HG02588 (cell line): ENCODE data around the gene MGMT.

ENCODE experiments used
- ATAC-seq: cut with Tn5 transposase; IDR thresholded peaks from one replicate; pipeline ENCODE4 v1.9.1; 2021; ENCODE audit warnings: mild to moderate bottlenecking, moderate library complexity; ENCODE audit not compliant: unreplicated experiment

The MGMT gene

DNA sequence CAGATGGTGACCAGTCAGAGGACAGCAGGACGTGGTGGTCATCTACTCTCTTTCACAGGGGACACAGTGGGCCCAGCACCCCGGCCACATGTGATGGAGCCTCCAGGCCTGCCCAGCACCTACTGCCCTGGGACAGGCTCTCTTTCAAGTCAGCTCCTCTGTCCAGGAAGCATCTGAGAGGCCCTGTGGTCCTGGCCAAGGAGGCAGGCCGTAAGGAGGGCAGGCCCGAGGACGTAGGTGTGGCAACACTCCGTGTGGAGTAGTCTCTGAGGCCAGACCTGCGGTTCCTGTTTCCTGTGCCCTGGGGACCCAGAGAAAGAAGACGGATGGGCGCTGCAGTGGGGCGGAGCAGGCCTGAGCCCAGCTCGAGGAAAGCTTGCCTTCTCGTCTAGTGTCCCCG, 317.9 kb downstream of the MGMT start:
- no peak for ATAC-seq

DNA sequence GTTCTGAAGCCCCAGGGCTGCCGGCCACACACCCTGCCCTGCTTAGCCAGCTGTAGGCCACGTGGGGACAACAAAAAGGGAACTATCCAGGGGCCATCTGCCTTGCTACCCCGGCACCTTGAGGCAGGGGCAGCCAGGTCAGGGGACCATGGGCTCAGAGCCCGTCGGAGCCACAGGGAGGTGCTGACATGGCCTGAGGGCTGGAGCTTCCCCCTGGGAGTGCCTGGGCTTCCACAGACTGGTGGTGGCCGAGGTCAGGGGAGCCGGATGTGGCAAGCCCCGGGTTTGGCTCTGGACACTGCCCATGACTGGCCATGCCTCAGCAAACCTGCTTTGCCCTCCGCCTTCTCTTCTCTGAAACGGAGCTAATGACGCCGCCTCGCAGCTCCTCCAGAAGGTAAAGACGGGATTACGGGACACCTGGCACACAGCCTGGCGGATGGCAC, 318.5 kb downstream of the MGMT start:
- ATAC-seq: no peak

DNA sequence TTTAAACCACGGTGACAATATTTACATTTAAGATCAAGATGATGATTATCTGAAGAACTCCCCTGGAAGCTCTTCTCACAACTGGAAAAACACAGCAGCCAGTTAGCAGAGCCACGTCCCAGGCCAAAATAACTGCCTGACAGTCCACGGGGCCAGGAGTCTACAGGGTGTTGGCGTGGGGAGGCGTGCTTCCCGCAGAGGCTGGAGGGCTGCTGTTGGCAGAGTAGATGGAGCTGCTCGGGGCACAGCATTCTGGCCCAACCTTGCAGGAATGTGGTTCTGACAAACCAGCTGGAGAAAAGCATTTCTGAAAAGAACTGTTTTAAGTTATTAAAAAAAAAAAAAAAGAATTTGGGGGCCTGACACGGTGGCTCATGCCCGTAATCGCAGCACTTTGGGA, 319.2 kb downstream of the MGMT start:
- no peak for ATAC-seq

DNA sequence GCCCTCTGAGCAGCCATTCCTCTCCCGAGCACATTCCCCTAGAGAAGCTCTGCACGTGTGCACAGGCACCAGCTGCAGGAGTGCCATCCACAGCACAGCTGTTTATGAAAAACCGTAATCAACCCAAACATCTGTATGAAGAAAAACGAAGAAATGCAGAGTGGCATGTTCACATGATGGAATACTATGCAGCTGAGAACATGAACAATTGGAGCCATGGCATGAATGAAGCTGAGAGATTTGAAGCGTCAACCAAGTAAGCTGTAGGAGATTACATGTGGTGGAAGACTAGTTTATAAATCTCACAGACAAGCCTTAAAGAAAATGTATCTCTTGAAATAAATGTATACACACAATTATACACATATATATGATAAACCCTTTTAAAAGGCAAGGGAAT, 320.5 kb downstream of the MGMT start:
- ATAC-seq: no peak

DNA sequence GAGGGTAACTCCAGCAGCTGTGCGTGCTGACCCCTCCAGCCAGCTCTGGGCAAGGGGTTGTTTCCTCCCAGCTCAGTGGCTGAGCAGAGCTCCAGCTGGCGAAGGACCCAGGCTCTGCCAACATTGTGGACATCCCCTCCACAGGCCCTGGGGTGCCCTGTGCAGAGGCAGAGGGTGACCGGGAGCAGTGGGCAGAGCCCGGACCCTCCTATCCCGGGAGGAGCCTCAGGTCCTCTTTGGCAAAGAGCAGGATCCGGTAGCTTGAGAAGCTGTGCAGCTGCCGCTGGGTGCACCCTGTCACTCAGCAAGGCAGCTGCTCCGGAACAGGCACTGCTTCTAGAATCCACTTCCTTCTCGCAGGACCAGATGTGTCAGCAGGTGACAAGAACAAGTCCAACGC, 321.2 kb downstream of the MGMT start:
- ATAC-seq: no peak

DNA sequence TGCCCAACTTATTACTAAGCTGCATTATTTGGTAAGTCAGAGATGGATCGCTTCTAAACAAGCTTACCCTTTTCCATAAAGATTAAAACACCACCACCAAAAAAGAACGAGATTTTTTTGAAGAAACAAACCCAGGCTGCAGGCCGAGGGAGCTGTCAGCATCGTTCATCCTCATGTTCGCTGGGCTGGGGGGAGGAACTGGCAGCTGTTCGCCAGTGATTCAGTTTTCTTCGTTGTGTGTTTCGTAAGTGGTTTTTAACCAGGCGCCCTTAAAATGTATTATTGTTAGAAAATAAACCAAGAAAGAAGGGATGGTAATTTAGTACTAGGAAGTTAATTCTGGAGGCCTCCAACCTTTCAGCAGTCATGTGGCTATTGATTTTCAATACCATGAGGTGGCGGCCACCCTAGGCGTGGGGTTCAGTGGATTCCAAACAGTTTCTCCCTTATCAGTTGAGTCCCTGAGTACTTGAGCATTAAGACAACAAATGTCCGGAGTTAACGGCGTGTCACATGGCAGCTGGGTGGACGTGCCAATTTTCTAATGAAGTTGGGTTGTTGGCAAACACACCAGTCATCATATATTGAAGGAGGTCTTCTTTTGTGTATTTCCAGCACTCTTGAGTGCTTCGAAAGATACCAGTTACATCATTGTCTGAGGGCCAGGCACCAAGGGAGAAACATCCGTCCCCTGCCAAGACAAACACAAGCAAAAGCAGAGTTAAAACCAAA, 323.8 kb downstream of the MGMT start:
- ATAC-seq: no peak

DNA sequence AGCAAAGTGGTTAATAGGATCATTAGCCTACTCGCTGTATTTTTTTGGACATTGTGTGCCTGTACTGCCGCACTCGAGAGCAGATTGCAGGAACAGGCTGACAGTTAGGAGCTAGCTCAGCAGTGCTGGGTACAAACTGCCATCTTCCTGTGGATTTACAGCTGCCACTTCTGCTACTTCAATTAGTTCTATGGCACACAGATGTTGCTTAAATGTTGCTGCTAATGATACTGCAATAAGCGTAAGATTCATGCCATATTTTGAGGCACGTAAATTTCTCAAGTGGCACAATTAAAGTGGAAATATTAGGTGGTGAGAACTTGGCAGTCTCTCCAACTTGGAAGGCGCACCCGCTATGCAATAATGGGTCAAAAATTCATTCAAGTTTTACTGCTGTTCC, 325.1 kb downstream of the MGMT start:
- no peak for ATAC-seq

DNA sequence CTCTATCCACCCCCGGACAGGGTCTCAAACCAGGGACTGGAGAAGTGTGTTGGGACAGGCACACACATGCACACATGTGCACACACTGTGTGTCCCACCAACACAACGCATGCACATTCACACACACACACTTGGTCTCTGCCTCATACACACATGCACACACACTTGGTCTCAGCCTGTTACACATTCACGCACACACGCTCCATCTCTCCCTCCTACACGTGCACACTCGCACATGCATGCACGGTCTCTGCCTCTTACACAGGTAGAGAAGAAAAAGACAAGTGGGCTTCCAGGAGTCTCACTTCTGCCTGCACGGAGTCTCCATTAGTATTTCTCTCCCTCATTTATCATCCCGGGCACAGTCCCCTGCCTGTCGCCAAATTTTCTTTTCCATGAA, 325.8 kb downstream of the MGMT start:
- ATAC-seq: no peak

DNA sequence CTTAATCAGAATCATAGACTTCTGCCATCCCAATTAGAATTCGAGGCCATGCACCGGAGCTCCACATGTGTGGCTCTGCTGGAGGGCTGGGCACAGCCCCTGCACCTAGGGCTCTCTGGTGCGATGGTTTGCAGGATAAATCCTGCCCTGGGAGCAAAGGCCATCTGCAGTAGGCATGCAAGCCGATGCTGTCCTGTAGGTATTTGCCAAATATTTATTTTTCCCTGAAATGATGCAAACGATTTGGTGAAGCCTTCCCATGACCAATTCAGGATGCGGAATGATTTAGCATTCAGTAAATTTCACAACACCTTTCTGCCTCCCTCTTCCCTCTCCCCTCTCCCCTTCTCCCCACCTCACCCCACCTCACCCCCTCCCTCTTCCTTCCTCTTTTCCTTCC, 326.4 kb downstream of the MGMT start:
- ATAC-seq: no peak

DNA sequence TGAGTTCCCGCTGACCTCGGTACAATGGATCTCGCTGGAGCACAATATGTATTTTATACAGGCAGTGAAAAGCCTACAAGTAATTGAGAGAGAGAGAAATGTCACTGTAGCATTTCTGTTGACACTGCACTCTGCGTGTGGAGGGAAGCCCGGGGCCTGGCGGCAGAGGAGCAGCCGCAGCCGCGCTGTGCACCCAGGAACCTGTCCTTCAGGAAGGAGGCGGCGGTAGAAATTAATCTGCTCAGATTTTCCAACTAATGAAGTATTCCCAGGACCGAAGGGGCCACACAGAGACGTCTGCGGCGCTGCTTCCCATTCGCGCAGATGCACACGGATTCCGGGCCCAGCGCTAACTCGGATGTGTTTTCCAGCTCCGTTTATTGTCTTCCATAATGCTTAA, 327.0 kb downstream of the MGMT start:
- no peak for ATAC-seq

DNA sequence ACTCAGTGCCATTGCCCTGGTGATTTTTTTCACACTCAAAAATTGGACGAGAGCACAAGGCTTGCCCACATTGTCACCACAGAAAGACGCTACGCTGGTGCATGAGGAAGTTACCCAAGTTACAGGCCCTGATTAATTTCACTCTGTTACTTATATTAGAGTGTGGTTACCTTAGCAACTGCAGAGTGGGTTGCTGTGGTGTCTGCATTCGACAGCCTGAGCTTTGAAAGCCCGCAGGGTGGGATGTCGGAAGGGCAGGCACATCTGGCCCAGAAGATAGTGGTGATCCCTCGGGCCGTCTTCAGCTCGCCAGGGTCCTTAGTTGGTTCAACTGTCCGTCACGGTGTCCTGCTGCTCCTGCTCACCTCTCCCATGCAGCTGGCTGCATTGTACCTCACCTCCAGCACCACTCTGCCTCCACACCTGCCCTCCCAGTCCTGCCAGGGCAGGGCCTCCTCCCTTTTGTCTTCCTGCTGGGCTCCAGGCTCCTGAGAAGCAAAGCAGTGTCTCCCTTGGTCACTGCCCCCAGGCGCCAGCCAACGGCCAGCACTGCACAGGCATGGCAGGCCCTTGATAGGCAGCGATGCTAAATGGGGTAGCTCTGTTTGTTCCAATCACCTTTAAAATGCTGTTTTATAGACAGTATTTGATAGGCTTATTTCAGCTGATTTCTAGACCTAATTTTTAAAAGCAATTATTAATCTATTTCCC, 329.8 kb downstream of the MGMT start:
- no peak for ATAC-seq

DNA sequence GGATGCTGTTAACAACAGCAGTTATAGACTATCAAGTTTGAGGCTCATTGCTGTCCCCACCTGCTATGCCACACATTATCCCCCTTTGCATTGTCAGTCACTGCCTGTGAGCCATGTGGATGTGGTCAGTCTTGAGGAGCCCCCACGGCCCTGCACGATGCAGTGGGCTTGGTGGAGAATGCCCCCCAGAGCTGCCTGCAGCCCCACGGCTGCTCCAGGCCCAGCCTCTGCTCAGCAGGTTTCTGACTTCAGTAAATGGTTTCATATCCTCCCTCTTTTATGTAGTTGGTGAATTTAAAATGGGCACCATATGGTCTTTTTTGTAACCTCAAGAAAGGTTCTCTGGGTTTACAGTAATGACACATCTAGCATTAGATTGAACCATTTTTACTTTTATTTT, 332.9 kb downstream of the MGMT start:
- ATAC-seq: no peak

DNA sequence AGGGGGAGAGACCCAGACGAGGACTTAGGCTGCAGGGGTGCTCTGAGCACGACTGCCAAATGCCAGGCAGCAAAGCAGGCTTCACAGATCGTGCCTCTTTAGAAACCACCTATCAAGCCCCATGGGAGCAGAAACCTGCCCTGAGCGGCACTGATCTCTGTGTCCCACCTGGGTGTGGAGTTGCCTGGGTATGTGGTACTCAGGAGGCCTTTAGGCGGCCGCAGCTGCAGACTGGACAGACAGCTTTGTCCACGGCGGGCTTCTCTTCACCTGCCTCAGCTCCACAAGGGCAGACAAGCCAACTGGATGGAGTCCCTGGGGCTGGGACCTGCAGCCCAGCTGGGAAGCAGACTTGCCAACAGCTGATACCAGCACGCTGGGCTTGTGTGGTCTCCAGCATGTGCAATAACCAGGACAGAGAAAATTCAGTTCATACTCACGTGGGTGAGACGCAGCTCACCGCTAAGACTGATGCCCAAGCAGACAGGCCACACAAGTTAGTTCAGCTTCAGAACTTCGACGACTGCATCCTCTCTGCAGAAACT, 333.8 kb downstream of the MGMT start:
- no peak for ATAC-seq

DNA sequence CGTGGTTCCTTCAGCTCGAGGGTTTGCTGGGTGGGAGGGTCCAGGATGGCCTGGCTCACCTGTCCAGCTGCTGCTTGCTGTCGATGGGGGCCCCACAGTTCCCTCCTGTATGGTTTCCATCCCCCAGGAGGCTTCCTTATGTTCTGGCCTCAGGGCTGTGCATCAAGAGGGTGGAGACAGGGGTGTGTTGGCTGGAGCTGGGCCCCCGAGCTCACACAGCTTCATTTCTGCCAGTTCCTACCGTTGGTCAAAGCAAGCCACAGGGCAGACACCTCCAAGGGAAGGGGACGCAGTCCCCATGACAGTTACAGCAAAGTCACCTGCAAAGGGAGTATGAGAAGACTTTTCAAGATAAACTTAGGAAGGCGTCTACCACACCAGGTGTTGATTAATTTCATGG, 340.2 kb downstream of the MGMT start:
- no peak for ATAC-seq

DNA sequence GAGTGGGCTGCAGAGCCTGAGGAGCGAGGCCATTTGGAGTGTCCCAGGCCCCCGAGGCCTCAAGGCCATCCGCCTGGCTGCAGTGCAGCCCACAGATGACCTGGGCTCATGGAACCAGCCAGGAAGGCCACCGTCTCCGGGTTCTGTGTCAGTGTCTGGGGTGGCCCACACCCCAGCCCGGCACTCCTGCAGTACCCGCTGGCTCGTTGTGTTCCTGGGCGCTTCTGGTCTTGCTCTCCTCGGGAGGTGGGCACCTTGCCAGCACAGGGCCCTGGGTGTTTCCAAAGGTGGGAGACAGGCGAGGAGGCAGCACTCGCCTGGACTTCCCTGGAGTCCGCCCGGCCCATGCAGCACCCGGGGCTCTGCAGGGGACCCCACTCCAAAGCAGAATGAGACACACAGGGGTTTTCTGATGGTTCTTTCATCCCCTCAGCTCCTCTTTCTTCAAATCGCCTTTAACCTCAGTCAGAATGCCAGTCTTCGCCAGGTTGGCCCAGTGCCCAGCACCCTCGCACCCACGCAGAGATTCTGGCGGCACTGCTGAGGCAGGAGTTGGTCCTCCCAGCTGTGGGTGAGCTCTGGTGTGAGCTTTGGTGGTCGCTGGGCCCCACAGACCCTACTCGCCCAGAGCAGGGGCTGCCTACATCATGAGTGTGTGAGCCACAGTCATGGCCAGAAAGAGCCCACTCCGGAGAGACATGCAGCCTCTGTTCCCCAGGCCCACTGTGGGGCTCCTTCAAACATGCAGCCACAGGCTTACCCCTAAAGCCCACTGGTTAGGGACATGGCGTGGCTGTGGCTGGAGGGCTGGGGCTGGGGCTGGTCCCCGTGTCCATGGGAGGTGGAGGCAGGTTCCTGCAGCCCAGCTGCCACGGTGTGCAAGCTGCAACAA, 341.3 kb downstream of the MGMT start:
- no peak for ATAC-seq

DNA sequence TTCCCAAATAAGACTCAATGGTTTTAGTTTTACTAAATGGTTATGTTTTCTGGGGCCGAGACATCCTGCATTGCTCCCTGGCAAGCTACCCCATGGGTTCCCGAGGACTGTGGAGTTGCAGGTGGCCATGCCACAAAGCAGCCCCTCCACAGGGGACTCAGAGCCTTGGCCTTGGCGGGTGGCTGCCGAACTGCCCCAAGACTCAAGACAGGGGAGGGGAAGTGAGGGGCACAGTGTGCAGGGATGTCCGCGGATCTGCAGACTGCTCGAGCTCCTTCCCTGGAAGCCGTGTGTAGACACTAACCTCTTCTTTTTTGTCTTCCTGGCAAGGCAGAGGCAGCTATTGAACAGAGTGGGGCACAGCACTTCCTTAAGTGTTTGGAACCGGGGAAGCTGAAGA, 342.4 kb downstream of the MGMT start:
- ATAC-seq: no peak

DNA sequence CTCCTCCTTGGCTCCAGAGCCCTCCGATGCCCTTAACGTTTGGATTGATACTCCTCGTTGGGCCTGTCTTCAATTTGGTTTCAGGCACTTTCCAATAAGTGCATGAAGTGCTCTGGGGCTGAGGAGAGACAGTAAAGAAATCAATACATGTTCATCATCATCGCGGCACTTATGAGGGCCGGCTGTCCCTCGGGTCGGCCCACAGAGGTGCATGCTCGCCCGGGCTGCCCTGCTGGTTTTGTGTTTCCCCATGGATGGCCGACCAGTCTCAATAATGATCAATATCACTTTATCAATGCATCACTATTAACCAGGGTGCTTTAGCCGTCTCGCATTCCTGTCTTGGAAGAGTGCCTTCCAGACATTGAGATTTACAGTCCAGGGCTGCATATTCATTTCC, 342.8 kb downstream of the MGMT start:
- ATAC-seq: no peak

DNA sequence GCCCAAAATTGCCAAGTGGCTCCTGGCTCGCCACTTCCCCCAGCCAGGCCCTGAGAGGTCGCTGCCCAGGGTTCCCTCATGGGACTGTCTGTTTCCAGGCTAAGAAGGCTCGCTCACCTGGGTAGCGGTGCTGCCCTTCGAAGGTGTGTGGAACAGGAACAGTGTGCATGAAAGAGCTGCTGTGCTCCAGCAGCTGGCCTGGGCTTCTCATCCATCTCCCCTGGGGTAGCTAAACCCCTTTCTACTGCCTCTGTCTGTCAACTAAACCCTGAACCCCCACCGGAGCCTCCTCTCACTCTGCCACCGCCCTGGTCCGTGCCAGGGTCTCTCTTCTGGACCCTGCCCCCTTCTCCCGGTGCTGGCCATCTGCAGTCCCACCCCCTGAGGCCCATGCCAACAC, 344.2 kb downstream of the MGMT start:
- ATAC-seq: no peak

DNA sequence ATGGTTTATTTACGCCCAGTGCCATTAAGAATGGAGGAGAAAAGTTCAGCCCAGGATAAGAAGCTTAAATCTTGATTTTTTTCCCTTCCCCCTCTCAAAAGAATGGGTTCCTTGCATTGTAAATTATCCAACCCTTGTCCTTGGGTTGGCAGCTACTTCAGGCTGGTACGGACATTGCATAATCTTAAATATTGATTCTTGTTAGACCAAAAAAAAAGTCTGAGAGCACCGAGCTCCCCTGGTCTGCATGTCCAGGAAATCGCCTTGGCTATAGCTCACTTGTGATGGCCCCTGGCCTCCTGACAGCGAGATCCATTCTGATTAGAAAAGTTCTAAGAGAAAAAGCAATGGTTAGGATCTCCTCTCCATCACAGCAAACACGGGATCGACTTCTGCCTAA, 345.4 kb downstream of the MGMT start:
- no peak for ATAC-seq

DNA sequence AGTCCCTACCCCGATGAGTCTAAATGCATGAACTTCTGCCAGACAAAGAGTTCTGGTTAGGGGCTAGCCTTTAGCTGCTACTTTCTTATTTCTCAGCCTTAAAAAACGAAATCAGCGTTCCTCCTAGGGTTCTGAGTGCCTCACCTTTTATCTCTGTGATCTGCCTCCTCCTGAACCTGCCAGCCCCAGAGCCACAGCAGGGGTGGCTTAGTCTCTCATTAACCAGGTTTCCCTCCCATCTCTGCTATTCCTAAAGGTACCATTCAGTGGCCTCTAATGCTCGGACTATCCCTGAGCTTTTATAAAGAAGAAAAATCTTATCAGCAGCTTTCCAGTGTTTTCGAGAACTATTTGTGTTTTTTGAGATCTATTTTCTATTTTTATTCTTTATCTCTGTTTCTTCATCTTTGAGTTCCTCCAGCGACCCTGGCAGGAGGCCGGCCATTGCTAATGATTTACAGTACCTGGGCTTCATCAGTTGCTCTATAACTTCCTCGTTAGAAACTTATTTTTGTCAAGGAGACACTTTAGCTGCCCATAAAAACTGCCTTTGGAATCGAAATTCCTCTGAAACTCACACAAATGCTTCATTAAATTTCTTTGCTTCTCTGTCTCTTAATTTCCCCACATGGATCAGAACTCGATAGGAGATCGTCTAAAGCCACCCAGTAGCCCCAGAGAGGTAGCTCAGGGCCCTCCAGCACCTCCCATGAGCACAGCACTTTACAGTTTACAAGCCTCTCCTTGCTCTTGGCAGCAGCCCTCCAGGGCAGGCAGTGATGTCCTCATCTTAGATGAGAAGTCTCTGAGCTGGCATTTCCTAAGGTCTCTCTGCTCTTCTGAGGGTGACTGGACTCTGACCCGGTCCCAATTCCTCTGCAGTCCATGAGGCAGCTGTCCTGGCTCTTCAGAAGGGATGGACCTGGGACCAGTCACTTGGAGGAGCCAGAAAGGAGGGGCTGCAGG, 347.9 kb downstream of the MGMT start:
- no peak for ATAC-seq
